Endothelial cell of umbilical vein (primary cell): ENCODE data around the gene TMEM205.

ENCODE experiments used
- EZH2 ChIP-seq: IDR thresholded peaks from 2 replicates; pipeline ENCODE4 v1.6.1; 2012; ENCODE audit warnings: borderline replicate concordance, low read depth, mild to moderate bottlenecking, moderate library complexity, low read length, inconsistent platforms; ENCODE audit not compliant: severe bottlenecking
- POLR2A ChIP-seq: IDR thresholded peaks from 2 replicates; pipeline ENCODE4 v1.6.1; 2012; ENCODE audit warnings: low read depth, mild to moderate bottlenecking, control low read depth, low read length
- POLR2AphosphoS5 ChIP-seq: IDR thresholded peaks from 2 replicates; pipeline ENCODE4 v1.6.1; 2012; ENCODE audit warnings: low read depth, mild to moderate bottlenecking, control low read depth, low read length, moderate library complexity; ENCODE audit not compliant: insufficient read depth
- TF ChIP-seq, protein P1 (sequence below), 2 donors: IDR thresholded peaks; 1 replicate in 1 of 2; 2 replicates in 1 of 2; pipeline ENCODE4 v1.5.1; 2011; ENCODE audit warnings: low read length in 2 of 2, mild to moderate bottlenecking in 2 of 2, moderate library complexity in 2 of 2, control low read depth in 1 of 2, inconsistent platforms in 1 of 2, low read depth in 1 of 2; ENCODE audit not compliant: insufficient read depth in 1 of 2; ENCODE audit errors: extremely low read depth in 1 of 2

DNA sequence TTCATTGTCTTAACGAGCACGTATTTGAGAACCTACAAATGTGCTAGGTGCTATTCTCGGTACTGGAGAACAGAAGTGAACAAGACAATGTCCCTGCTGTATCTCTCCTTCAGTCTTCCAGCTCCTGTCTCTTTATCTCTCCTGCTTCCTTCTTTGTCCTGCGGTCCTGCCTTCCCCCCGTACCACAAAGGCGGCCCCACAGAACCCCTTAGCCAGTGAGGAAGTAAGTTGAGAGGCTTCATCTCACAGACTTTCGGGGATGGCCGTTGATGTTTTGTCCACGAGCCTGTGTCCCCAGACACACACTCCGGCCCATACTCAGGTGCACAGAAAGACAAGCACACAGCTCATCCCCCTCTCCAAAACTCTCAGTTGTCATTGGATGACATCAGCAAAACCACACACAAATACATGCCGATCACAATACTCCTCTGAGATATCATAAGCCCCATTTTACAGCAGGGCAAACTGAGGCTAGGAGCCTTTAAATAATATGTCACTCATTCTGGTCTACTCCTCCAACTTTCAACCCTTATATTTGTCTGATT lies 27.9 kb upstream of the TMEM205 start:
- TF ChIP-seq, protein P1, sequence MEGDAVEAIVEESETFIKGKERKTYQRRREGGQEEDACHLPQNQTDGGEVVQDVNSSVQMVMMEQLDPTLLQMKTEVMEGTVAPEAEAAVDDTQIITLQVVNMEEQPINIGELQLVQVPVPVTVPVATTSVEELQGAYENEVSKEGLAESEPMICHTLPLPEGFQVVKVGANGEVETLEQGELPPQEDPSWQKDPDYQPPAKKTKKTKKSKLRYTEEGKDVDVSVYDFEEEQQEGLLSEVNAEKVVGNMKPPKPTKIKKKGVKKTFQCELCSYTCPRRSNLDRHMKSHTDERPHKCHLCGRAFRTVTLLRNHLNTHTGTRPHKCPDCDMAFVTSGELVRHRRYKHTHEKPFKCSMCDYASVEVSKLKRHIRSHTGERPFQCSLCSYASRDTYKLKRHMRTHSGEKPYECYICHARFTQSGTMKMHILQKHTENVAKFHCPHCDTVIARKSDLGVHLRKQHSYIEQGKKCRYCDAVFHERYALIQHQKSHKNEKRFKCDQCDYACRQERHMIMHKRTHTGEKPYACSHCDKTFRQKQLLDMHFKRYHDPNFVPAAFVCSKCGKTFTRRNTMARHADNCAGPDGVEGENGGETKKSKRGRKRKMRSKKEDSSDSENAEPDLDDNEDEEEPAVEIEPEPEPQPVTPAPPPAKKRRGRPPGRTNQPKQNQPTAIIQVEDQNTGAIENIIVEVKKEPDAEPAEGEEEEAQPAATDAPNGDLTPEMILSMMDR (IDR thresholded peaks at IDR 0.05; ENCODE audit: extremely low read depth in 1 of 2, insufficient read depth in 1 of 2, low read depth in 1 of 2, low read length in 2 of 2), result no peak
- TF ChIP-seq EZH2, result no peak
- no peak for TF ChIP-seq POLR2A
- TF ChIP-seq POLR2AphosphoS5, result no peak
